ENCODE measurements around the gene ANKRD40CL.

The ANKRD40CL gene

DNA sequence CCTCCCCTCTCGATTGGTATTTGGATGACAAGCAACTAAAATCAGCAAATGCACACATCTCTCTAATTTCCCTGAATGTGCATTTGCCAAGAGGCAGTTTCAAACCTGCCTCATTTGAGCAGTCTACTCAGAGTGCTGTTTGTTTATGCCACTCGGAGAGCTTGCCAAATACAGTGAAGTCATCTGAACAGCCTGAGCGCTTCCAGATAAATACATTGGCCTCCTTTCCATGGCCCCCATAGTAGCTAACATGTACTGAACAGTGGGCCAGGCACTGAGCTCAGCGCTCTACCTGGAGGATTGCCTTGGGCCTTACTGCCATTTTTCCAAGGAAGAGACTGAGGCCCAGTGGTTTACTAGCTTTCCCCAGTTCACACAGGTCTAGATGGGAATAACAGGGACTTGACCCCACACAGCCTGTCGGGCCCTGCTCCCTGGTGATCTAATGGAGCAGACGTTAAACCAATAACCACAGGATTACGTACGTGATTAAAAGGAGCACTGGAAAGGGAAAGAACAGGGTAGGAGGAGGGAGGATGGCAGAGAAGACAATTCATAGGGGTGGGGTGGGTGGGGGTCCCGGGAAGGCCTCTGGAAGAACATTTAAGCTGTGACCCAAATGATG lies 18.7 kb upstream of the ANKRD40CL start:
- DNase-seq = no peak

- no peak for DNase-seq
Observed at GRCh38 chr17:50785126-50785525, 17.8 kb upstream of the ANKRD40CL start.

DNA sequence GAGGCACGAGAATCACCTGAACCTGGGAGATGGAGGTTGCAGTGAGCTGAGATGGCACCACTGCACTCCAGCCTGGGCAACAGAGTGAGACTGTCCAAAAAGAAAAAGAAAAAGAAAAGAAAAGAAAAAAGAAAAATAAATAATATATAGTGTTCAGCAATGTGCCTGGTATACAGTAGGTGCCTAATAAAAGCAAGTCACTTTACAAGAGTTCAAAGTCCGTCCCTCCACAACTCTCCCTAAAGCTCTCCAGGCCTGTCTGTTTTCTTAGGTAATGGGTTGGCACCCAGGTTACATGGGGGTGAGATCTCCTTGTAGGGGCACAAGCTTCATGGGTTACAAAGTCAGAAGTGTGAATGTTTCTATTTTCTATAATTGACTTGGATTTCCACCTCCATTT lies 16.6 kb upstream of the ANKRD40CL start:
- DNase-seq = no peak

- DNase-seq = peak; percentile 67
Observed at GRCh38 chr17:50783193-50783660, 15.9 kb upstream of the ANKRD40CL start.

DNA sequence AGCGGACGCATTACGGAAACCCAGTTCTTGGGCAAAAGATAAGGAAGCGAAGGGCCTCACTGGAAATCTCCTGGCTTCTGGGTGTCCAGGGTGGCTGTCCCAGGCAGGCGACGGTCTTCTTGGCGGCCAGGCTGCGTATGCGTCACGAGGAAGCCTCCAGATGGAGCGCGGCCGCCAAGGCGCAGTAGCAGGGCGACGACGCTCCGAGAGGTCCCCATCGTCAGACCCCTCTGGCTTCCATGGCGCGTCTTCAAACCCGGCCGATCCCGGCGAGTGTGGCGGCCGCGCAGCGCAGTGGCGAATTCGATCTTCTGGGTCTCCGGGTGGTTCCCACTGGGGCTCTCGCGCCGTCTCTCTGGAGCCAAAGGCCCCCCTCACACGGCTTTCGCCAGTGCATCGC lies 13.8 kb upstream of the ANKRD40CL start:
- no peak for DNase-seq

DNA sequence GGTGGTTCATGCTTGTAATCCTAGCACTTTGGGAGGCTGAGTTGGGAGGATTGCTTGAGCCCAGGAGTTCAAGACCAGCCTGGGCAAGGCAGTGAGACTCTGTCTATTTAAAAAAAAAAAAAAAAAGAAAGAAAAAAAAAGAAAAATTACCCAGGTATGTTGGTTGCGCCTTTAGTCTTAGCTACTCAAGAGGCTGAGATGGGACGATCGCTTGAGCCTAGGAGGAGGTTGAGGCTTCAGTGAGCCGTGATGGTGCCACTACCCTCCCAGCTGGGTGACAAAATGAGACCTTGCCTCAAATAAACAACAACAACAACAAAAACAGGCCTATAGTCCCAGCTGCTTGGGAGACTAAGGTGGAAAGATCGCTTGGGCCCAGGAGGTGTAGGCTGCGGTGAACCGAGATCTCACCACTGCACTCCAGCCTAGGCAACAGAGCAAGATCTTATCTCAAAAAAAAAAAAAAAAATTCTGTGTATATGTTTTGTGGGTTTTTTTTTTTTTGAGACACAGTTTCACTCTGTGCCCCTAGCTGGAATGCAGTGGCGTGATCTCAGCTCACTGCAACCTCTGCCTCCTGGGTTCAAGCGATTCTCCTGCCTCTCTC lies 12.5 kb upstream of the ANKRD40CL start:
- peak; percentile 26 for DNase-seq

DNA sequence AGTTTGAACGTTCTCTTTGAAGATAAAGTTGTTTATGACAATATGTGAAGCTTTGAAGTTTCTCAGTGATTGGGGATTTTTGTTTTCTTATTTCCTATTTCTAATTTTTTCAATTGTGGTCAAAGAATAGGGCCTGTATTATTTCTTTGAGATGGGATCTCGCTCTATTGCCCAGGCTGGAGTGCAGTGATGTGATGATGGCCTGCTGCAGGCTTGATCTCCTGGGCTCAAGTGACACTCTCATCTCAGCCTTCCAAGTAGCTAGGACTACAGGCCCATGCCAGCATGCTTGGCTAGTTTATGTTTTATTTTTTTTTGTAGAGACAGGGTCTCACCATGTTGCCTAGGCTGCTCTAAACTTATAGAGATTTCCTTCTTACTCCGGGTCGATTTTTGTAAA lies 11.7 kb upstream of the ANKRD40CL start:
- no peak for DNase-seq

DNA sequence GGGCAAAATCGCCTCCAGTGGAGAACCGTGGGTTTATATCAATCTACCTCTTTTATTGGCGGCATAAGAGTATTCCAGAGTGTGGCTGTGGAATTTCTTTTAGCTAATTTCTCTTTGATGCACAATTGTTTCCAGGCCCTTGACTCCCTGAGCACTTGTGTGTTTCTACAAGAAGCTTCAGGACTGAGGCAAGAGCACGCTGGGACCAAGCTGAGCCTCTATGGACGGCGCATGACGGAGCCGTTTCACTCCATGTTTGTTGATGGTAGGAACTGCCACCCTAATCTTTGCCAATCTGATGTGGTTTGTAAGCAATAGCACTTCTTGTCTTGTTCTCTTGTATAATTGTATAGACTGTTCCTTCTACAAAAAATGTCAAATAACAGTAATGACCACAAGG lies 11.2 kb upstream of the ANKRD40CL start:
- no peak for DNase-seq

DNA sequence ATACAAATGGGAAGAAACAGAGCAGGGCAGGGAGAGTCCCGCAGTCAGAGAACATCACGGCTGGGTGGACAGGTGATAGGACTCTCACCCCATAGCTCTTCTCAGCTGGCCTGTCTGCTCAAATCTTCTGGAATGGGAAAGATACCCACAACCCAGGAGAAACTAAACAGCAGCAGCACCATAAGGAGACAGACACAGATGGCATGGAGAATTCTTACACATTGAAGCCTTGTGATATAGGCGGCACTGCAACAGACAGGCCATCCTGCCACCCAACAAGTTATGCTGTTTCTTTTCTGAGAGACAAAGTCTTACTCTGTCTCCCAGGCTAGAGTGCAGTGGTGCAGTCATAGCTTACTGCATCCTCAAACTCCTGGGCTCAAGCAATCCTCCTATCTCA lies 8.6 kb upstream of the ANKRD40CL start:
- no peak for DNase-seq

GRCh38 chr17:50774225-50774803 lies 7.0 kb upstream of the ANKRD40CL start:
- no peak for DNase-seq

DNA sequence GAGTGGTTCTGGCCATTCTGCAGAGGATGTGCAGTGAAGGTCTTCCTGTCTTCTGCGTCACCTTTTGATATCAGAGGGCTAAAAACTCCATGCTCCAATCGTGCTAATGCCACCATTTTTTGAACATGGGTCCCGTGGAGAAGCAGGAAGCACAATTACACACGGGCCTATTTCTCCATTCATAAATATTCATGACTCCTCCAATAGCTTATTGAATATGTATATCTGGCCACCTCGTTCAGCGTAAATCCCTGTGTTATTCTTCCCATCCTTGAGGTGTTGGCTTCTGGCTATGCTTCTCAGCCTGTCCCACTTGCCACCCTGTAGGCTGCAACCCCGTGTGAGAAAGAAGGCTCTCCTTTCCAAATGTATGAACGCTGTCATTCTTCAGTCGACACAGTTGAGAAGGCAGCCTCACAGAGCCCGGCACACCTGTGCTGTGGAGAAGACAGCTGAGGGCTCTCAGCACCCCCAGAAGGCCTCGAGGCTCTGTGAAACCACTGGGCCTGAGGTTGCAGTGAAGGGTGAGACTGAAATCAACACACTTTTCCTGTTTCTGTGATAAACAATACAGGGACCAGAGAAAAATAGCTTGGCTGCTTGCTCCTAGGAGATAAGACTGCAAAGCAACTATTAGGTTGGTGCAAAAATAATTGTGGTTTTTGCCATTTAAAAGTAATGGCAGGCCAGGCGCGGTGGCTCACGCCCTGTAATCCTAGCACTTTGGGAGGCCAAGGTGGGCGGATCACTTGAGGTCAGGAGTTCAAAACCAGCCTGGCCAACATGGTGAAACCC lies 4.9 kb upstream of the ANKRD40CL start:
- DNase-seq = no peak

DNA sequence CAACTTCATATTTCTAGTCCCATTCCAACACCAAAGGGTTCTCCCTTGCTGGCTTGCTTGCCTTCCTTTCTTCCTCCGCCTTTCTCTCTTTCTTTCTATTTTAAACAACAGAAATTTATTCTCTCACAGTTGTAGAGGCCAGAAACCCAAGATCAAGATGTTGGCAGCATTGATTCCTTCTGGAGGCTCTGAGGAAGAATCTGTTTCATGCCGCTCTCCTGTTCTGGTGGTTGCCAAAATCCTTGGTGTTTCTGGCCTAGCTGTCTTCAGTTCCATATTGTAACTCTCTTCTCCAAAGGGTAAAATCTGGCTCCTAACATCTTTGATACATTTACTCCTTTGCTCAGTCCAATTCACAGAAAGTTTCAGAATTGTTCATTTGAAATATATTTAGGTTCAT lies 3.0 kb upstream of the ANKRD40CL start:
- DNase-seq = no peak

DNA sequence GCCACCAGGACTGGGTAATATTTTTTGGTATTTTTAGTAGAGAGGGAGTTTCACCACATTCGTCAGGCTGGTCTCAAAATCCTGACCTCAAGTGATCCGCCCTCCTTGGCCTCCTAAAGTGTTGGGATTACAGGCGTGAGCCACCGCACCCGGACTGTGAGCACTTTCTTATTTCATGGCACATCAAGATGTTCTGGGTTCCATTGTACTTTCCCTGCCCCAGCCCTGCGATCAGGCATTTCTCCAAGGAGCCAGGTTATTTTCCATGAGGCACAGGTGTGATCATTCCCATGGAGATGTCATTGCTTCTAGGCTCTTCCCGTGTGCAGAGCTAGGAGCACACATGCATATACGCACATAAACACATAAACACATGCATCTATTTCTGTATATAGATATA lies 2.6 kb upstream of the ANKRD40CL start:
- DNase-seq = no peak

DNA sequence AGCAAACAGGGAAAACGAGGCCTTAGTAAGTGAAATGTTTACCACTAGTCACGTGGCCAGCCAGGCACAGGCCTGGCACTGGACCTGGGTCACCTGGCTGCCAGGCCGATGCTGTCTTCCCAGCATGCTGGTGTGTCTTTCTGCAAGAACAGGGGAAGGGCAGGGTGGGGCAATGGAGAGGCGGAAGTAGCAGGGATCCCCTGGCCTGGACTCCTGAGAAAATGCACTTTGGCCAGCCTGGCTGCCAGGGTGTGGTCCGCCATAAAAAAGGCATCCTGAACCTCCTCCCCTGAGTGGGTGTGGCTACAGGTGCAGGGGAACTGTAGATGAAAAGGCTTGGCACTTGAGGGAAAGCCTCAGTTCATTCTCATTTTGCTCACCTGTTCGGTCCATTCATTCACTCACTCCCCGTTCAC lies 1.0 kb upstream of the ANKRD40CL start:
- DNase-seq = no peak

GRCh38 chr17:50767030-50767429 lies 288 bp downstream of the ANKRD40CL start:
- no peak for DNase-seq

DNA sequence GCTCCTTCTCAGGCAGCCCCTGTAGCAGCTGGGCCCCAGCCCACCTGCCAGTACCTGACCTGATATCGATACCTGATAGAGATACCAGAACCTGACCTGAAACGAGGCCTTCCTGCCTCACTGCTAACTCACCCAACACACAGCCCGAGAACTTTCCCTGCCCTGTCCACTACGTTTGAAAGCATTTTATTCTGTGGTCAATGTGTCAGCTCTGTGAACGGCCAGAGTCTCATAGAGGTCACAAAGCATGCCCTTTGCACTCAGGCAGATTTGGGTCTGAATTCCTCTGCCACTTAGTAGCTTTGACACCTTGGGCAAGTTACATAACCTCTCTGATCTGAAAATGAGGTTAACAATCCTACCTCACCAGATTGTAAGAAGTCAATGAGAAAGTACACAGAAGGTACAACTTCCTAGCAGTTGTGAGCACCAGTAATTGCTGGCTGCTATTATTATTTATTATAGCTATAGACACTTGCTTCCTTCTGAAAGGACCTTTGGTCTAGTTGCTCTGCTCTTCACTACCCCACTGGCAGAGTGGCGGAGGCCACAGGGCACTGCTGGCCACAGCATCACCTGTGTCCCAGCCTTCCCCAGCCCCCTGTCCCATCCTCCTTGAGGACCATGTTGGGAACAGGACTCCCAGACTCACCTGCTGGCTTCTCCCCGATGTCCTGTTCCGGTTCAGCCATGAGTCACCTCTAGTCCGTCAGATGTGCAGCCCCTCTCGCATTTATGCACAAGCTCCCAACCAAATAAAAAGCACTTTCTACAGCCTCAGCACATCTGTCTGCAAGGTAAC lies 895 bp downstream of the ANKRD40CL start:
- no peak for DNase-seq

DNA sequence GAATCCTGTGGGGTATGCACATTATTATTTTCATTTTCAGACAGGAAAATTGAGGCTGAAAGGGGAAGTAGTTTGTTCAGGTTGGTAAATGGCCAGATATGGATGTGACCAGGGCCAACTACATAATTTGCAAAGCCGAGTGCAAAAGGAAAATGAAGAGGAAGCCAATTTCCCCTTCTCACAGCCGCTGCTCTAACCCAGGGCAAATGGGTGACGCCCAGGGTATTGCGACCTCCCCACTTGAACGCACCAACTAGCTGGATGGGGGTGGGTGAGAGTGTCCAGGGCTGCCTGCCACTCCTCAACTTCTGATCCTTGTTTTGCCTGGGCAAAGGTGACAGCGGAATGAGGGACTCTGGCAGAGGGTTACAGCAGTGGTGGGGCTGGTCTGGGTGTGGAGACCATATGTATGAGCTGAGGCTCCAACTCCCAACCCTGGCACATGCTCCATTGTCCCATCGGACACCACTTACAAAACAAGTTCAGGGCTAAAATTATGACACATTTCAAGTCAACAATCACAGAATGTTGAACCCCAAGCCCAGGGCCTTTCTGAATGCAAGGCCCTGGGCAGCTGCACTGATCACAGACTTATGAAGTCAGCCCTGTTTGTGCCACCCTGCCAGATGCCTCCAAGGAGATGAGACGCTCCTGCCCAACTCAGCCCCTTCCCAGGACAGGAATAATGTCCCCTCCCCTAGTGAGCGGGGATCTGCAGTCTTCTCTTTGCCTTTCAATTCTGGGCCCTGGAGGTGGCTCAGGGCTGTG lies 1.7 kb downstream of the ANKRD40CL start:
- no peak for DNase-seq

GRCh38 chr17:50764734-50765149 lies 2.6 kb downstream of the ANKRD40CL start:
- no peak for DNase-seq

DNA sequence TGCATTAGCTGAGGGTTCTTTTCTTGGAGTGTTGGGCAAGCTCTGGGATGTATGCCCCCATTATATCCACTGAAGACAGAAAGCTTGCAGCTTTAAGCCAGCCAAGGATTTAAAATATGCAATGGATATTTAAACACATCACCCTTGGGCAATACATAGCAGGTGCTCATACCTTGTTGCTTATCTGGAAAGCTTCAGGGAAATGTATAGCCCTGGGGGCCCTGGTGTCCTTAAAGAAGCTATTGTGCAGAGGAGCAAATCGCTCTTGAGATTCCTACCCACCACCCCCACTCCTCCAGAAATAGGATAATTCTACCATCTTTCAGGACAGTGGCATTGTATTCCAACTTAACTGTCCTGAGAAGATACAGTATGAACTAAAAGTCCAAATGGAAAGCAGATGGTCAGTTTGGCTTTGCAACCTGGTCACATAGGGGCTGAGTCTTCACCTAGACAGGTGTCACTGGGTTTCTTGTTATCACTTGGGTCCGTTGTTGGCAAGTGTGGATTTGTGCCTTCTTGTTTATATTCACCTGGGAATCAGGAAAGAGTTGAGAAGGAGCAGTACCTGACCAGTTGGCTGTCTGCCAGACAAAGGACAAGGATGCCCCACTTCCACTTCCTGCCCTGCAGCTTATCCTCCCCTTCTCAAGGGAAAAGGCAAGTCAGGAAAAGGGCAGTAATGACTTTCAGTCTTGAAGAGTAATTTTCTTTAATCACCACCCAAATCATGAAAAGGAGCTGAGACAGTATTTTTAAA lies 3.4 kb downstream of the ANKRD40CL start:
- DNase-seq = no peak

DNA sequence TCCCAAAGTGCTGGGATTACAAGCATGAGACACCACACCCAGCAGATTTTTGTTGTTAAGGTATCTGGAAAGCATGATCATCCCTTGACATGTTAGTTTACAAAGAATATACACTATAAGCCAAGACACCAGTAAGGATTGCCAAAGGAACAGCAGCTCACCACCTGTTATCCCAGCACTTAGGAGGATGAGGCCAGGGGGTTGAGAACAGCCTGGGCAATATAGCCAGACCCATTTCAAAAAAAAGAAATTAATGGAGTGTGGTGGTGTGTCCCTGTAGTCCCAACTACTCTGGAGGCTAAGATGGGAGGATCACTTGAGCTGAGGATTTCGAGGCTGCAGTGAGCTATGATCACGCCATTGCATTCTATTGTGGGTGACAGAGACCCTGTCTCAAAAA lies 5.1 kb downstream of the ANKRD40CL start:
- DNase-seq = no peak

DNA sequence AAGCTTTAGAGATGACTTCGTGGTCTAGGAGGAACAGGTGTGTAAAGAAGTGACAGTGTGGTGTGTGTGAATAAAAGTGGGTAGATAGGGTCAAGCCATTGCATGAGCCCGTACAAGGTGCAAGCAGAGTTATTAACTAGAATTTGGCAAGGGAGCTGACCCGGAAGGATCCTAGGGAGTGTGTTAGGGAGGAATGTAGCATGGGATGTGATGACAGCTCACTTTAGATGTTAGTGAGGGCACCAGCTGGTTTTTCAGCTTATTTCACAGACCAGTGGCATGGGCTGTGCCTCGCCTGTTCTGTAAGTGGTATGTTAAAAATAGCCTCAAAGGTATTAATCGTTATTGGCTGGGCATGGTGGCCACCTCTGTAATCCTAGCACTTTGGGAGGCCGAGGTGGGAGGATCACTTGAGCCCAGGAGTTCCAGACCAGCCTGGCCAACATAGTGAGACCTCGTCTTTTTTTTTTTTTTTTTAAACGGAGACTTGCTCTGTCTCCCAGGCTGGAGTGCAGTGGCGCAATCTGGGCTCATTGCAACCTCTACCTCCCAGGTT lies 8.3 kb downstream of the ANKRD40CL start:
- no peak for DNase-seq
